Stimulated activated CD4-positive, alpha-beta T cell treated with anti-CD3 and anti-CD28 coated beads, Interleukin-4, amount 100 ng/mL, for 48 hours (primary cell): Measurements from ENCODE around the gene SRR.
A peak's percentile ranks its signal among the peaks of the same experiment; 100 is the strongest.

Experiments used
- DNase-seq, 2 donors: peaks; one replicate each; pipeline ENCODE4 v3.0.0-alpha.2; 2020; ENCODE audit warnings: low read depth in 2 of 2

Gene SRR

DNA sequence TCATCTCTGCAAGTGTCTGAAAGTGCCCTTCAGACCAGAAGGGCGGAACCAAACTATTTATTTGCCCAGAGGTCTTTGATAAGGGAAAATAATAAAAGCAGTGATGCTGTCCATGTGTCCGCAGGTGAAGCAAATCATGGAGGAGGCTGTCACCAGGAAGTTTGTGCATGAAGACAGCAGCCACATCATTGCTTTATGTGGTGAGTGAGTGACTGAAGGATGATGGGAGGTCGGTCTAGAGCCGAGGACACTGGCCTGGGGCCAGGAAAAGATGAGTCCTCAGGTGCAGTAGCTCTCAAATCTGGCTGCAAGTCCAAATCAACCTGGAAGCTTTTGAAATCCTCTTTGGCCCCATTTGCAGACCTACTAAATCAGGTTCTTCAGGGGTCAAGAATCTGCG lies 39.7 kb downstream of the SRR start:
- peak; percentile 15 to 34 for DNase-seq

DNA sequence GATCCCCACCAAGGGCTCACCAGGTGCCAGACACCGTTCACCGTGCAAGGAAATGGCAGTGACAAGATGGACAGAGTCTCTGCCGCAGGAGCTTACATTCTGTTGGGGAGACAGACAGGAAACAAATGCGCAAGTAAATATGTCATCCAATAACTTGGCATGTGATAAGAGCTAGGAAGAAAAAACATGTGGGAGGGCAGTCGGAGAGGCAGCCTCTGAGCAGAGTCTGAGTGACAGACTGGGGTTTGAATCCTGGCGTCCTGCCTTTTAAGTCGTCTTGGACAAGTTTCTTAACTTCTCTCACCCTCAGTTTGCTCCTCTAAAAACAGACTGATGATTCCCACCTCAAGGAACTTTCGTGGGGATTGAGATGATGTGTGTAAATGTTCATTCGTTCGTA lies 40.8 kb downstream of the SRR start:
- no peak for DNase-seq

DNA sequence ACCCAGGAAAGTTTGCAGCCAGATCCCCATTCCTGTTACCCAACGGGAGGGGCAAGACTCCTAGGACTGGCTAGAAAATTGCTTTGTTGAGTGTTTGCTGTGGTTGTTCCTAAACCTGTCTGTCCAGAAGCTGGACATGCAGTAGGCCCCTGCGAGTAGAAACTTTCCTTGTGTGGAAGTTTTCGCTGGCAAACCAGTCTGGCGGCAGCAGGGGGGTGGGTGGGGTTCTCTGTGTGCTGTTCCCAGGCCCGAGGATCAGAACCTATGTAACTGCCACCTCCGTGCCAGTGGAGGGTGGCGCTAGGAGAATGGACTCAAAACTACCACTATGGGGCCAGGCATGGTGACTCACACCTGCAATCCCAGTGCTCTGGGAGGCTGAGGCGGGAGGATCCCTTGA lies 42.7 kb downstream of the SRR start:
- no peak for DNase-seq

DNA sequence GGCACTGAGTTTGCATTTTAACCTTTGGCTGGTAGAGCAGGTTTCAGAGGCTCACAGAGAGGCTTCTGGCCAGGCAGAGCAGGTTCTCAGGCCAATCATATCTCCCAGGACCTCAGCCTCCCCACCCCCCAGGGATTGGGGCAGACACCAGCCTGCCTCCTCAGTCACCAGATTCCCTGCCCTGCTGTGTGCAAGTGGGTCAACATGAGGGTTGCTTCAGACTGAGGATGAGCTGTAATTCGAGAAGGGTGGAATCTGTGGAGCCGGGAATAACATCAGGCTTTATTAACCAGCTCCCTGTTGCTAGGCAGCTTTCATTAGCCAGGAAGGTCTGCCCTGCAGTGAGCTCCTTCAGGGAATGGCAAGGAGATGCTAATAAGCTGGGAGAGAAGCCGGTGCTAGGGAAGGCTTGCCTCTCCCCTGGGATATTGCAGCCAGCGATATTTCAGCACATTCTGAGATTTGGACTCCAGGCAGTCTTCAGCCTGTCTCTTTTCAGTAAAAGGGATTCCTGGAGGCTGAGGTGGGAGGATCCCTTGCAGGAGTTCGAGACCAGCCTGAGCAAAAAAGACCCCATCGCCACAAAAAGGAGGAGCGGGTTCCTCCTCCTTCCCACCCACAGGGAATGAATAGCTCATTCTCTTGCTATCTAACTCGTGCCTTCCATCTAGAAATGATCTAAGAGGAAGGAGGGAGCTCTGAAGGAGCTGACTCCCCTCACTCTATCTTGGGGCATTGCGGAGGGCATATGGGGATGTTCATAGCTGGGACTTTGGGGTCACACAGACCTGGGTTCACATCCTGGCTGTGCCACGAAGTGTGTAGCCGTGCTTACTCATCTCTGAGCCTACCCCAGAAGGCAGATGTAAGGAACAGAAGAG lies 44.3 kb downstream of the SRR start:
- no peak for DNase-seq

- DNase-seq: no peak
Observed at GRCh38 chr17:2351269-2351668, 47.5 kb downstream of the SRR start.

DNA sequence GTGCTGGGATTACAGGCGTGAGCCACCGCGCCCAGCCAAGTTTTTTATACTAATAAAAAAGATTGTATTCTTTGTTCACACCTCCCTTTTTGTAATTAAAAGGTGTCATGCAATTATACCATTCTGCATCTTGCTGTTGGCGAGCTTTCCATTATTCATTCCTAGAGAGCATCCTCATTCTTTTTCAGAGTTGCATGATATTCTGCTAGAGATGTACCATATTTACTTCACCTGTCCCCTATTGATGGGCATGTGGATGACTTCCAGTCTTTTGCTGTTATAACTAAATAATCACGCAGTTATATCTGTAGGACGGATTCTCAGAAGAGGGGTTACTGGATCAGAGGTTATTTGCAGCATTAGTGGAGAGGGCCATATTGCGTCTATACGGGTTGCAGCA lies 50.6 kb downstream of the SRR start:
- DNase-seq: no peak

GRCh38 chr17:2357237-2357636 lies 53.5 kb downstream of the SRR start:
- no peak for DNase-seq

DNA sequence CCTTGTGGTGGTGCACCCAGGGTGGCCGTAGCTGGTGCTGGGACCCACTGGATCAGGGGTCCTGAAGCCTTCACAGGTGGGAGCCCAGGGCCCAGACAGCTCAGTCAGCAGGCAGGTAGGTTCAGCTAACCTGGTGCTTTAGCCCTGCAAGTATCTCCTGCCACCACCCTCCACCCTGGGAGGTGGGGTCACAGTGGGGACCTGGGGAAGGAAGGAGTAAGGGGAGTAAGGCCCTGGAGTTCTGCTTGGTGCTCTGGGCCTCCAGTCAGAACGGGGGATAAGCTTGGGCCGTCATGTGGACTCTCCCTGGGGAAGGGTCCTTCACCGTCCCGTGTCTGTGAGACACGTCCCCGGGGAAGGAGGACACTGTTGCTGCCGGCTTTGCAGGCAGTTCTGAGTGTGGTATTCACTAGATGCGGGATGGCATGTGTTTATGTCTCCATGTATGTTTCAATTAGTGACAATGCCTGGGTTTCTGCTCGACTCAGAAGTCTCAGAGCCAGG lies 54.2 kb downstream of the SRR start:
- DNase-seq: no peak

DNA sequence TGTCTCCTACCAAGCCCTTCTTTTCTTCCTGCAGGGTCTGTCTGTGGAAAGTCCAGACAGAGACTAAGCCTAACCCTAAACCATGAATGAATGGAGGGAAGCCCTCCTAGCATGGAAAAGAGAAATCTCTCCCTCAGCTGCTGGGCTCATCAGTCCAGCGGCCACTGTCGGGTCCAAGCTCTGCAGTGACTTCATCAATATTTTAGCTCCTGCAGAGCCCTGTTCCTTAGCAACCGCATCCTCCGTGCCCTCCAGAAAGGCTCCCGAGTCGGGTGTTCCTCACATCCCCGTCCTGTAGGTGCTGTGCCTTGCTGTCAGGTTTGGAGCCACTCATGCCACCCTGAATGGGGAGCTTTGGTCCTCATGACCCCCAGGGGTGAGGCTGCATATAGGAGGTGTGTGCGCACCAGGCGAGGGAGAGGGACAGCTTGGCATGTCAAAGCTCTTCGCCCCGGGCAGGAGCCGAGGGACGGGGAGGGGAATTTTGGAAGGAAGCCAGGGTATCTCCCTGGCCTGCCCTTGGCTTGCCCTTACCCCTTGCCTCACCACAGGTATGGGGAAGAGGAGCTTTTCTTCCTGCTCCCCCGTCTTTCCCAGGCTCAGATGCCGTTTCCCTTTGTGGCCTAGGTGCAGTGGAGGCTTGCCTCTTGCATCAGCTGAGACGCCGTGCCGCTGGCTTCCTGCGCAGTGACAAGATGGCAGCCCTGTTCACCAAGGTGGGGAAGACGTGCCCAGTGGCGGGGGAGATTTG lies 57.4 kb downstream of the SRR start:
- no peak for DNase-seq

DNA sequence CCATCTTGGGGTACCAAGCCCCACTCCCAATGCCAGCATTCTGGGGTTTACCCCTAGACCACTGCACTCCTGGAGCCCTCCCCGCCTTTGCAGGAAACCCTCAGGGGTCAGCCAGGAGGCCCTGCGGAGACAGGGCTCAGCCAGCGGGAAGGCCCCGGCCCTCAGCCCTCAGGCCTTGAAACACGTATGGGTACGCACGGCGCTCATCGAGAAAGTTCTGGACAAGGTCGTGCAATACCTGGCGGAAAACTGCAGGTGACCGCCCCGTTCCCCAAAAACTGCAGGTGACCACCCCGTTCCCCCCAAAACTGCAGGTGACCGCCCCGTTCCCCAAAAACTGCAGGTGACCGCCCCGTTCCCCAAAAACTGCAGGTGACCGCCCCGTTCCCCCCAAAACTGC lies 58.3 kb downstream of the SRR start:
- DNase-seq: no peak

DNA sequence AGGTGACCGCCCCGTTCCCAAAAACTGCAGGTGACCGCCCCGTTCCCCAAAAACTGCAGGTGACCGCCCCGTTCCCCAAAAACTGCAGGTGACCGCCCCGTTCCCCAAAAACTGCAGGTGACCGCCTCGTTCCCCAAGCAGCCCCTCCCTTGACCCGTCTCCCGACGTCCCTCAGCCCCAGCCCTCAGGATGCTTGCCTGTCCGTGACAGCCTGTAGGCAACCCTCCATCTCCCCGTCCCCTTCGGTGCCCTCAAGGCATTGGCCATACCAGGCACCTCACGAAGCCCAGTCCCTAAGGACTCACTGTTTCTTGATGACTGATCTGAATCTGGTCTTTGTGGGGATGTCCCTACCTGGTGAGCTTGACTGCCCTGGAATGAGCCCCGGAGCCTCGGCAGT lies 58.7 kb downstream of the SRR start:
- no peak for DNase-seq

GRCh38 chr17:2362881-2363280 lies 59.1 kb downstream of the SRR start:
- DNase-seq: no peak

DNA sequence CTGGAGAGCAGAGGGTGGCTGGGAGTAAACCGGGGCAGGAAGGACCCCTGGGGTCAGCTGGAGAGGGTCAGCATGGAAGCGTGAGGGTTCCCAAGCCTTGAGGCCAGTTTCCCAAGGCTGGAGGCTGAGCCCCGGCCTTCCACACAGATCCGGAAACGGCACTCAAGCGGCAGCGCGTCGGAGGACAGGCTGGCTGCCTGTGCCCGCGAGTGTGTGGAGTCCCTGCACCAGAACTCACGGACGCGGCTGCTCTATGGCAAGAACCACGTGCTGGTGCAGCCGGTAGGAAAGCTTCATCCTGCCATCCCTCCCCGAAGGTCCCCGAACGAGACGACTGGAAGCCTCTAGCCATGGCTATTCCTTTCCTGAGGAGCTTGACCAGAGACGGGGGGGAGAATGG lies 59.6 kb downstream of the SRR start:
- no peak for DNase-seq

- no peak for DNase-seq
Observed at GRCh38 chr17:2363851-2364762, 60.4 kb downstream of the SRR start.

GRCh38 chr17:2364763-2365116 lies 61.0 kb downstream of the SRR start:
- DNase-seq: no peak

GRCh38 chr17:2365132-2365531 lies 61.4 kb downstream of the SRR start:
- no peak for DNase-seq

GRCh38 chr17:2366747-2367494 lies 63.2 kb downstream of the SRR start:
- DNase-seq: no peak

- no peak for DNase-seq
Observed at GRCh38 chr17:2368359-2368758, 64.6 kb downstream of the SRR start.

DNA sequence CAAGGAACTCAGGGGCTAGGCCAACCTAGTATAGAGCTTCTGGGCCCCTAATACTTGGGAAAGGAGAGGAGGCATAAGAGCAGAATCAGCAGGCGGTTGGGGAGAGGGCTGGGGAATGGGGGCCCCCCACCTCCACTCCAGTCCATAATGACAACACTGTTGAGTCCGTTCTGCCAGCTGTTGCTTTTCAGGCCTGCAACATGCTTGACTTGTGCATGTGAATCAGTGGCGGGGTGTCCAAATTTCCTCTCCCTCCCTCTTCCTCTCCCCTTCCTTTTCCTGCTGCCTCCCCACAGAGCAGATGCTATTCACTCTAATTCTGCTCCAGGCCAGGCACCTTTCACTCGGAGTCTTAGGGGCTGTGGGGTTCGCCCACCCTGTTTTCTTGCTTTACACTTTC lies 65.3 kb downstream of the SRR start:
- no peak for DNase-seq

DNA sequence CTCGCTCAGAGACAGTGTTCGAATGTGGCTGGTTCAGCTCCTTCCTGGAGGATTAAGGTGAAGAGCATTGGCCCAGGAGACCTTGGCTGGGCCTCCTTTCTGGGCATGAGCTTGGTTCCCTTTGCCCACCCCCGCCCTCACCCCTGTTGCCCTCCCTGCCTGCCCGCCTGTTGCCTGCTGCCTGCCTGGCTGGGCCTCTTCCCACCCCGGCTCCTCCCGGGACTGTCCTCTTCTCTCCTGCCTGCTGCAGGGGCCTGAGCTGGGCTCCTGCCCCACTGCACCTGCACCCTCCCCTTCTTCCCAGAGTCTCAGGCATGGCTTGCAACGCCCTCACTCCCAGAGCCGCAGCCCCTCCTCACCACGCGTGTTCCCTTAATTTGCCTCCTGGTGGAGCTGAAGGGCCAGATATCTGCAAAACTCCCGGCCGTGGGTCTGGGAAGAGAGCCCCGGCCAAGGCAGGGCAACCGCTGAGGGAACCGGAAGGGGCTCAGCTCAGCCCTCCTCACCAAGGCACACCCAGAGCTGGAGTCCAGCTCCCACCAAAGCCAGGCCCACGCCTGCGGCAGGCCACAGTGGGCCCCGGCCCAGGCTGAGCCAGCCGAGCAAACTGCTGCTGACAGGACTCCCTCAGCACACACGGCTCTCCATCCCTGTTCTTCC lies 65.9 kb downstream of the SRR start:
- no peak for DNase-seq

DNA sequence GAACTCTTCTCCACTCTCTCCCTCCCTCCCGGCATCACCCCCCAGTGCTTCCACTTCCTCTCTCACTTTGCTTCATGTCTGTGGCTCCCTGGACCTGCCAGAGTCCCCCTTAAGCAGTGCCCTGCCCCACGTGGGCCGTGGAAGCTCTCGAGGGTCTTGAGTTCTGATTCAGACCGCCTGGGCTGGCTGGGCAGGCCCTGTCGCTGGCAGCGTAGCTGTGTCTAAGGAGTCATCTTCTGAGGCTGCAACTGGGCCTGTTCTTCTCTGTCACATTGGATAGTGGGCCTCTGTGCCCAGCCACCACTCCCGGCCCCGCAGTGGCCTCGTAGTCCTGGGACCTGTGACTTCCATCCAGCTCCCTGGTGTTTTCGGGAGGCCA lies 66.5 kb downstream of the SRR start:
- no peak for DNase-seq
